ENCODE measurements around the gene NTM.

DNA sequence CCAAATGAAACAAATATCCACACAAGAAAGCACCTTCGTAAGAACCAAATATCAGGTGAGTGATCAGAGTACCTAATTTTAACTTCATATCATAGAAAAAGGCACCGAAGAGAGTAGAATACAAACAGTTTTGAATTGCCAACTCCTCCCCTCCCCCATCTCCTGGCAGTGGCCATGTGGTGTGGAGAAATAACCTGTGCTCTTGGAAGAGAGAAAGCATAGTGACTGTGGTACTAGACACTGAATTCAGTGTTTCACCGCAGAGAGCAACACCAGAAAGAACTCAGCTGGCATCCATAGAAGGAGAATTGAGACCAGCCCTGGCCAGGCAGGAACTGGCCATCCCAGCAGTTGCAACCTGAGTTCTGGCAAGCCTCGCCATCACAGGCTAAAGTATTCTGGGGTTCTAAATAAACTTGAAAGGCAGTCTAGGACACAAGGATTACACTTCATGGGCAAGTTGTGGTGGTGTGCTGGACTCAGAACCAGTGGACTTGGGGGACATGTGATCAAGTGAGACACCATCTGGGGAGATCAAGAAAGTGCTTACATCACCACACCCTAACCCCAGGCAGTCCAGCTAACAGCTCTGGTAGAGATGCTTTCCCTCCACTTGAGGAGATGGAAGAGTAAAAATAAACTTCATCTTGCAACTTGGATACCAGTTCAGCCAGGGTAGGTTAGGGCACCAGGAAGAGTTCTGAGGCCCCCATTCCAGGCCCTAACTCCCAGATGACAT lies 1003.2 kb downstream of the NTM start:
- TF ChIP-seq EZH2 (IDR thresholded peaks at IDR 0.05): no peak
- TF ChIP-seq POLR2AphosphoS5 (IDR thresholded peaks at IDR 0.05; ENCODE audit: borderline replicate concordance, low read depth, low read length): no peak
